HepG2 (cell line): ENCODE measurements around the gene OPN1SW. TPM values are rescaled to one million over a fixed set of nuclear protein-coding genes. Genes with fewer than 3 reads are reported as not detected.

Experiments
- CREB1 ChIP-seq, 2 experiments: fragments of 450-650 bp in 1 of 2; IDR thresholded peaks; 2 replicates each; pipeline ENCODE4 v1.6.1; 2016 to 2017; ENCODE audit warnings: control low read depth in 1 of 2, mild to moderate bottlenecking in 1 of 2, missing compliant biosample characterization in 1 of 2, missing genetic modification characterization in 1 of 2
- ELF1 ChIP-seq: sonication (generic); formaldehyde crosslinking; IDR thresholded peaks from 2 replicates; pipeline ENCODE4 v1.4.0; 2020; ENCODE audit warnings: missing genetic modification reagents
- ELF4 ChIP-seq: sonication (generic); formaldehyde crosslinking; IDR thresholded peaks from 2 replicates; pipeline ENCODE4 v1.5.0; 2020; ENCODE audit warnings: missing genetic modification reagents, mild to moderate bottlenecking, moderate library complexity, borderline replicate concordance
- ESRRA ChIP-seq: sonication (generic); formaldehyde crosslinking; IDR thresholded peaks from 2 replicates; pipeline ENCODE4 v1.5.1; 2020; ENCODE audit warnings: mild to moderate bottlenecking, low read depth, missing genetic modification reagents
- FOSL1 ChIP-seq: sonication (generic); formaldehyde crosslinking; IDR thresholded peaks from 2 replicates; pipeline ENCODE4 v1.9.0; 2021; ENCODE audit warnings: missing genetic modification reagents, borderline replicate concordance
- HIC2 ChIP-seq: sonication (generic); formaldehyde crosslinking; IDR thresholded peaks from 2 replicates; pipeline ENCODE4 v1.9.0; 2022; ENCODE audit warnings: low read depth, missing genetic modification reagents
- HNF1A ChIP-seq, 2 experiments: sonication (generic) in 1 of 2; formaldehyde crosslinking in 1 of 2; IDR thresholded peaks; 2 replicates each; pipeline versions ENCODE4 v1.4.0 to v1.6.1; 2016 to 2020; ENCODE audit warnings: borderline replicate concordance in 1 of 2, low read depth in 1 of 2, mild to moderate bottlenecking in 1 of 2, missing genetic modification reagents in 1 of 2
- KAT7 ChIP-seq: IDR thresholded peaks from 2 replicates; pipeline ENCODE4 v1.6.1; 2018; ENCODE audit warnings: borderline replicate concordance, missing compliant biosample characterization
- KDM2A ChIP-seq: sonication (generic); formaldehyde crosslinking; IDR thresholded peaks from 2 replicates; pipeline ENCODE4 v1.4.0; 2020; ENCODE audit warnings: low read depth, missing genetic modification reagents, borderline replicate concordance
- MAFF ChIP-seq: IDR thresholded peaks from 2 replicates; pipeline ENCODE4 v1.6.1; 2011; ENCODE audit warnings: low read depth, low read length, improper control_type of control experiment
- MATR3 ChIP-seq: sonication (generic); formaldehyde crosslinking; IDR thresholded peaks from 2 replicates; pipeline ENCODE4 v1.4.0; 2020; ENCODE audit warnings: missing genetic modification reagents
- POGZ ChIP-seq: sonication (generic); formaldehyde crosslinking; IDR thresholded peaks from 2 replicates; pipeline ENCODE4 v1.4.0; 2020; ENCODE audit warnings: mild to moderate bottlenecking, missing genetic modification reagents
- SOX13 ChIP-seq, 3 experiments: fragments of 450-650 bp in 1 of 3; sonication (generic) in 1 of 3; formaldehyde crosslinking in 1 of 3; IDR thresholded peaks in 2 of 3; conservative IDR thresholded peaks in 1 of 3; 2 replicates each; pipeline versions ENCODE4 v1.5.0 to v1.6.1; 2016 to 2020; ENCODE audit warnings: antibody characterized with exemption in 1 of 3, mild to moderate bottlenecking in 1 of 3, missing compliant biosample characterization in 1 of 3, missing genetic modification reagents in 1 of 3, moderate library complexity in 1 of 3
- SOX5 ChIP-seq: IDR thresholded peaks from 2 replicates; pipeline ENCODE4 v1.6.1; 2016; ENCODE audit warnings: borderline replicate concordance
- TEAD3 ChIP-seq: optimal IDR thresholded peaks from 2 replicates; pipeline ENCODE3; 2016; ENCODE audit warnings: borderline replicate concordance
- YEATS2 ChIP-seq: sonication (generic); formaldehyde crosslinking; IDR thresholded peaks from 2 replicates; pipeline ENCODE4 v1.4.0; 2020; ENCODE audit warnings: missing genetic modification reagents, borderline replicate concordance
- ZNF367 ChIP-seq: sonication (generic); formaldehyde crosslinking; IDR thresholded peaks from 2 replicates; pipeline ENCODE4 v1.4.0; 2020; ENCODE audit warnings: missing genetic modification reagents, borderline replicate concordance
- ZNF710 ChIP-seq: sonication (generic); formaldehyde crosslinking; IDR thresholded peaks from 2 replicates; pipeline ENCODE4 v1.5.0; 2020; ENCODE audit warnings: mild to moderate bottlenecking, missing genetic modification reagents, borderline replicate concordance
- ZNF766 ChIP-seq: sonication (generic); formaldehyde crosslinking; IDR thresholded peaks from 2 replicates; pipeline ENCODE4 v1.5.0; 2020; ENCODE audit warnings: missing genetic modification reagents, borderline replicate concordance
- polyA plus RNA-seq, 8 experiments: library from polyadenylated mRNA; depleted of rRNA in 3 of 8; stranded (reverse) in 7 of 8; unstranded in 1 of 8; fragments of >200 nt; fragmentation: Illumina TruSeq in 4 of 8; extraction: Trizol in 4 of 8; gene quantifications; 2 replicates each; pipeline versions ENCODE4 v1.2.1 to v1.2.3, GENCODE V29; 2011 to 2016; ENCODE audit warnings: low read depth in 4 of 8, missing spikeins in 1 of 8, mixed read lengths in 1 of 8; ENCODE audit not compliant: insufficient read depth in 1 of 8
- total RNA-seq, 5 experiments: library from RNA; depleted of rRNA; stranded (reverse); fragments of >200 nt; fragmentation: Illumina TruSeq; extraction: Trizol; gene quantifications; 2 replicates each; pipeline ENCODE4 v1.2.3, GENCODE V29; 2016; ENCODE audit warnings: low read depth in 1 of 5

Gene OPN1SW
- total and polyA plus RNA-seq, 2 of the 13 experiments (the other 11 are each of a cell fraction or from before 2014, with no cell fraction given) = not detected

- TF ChIP-seq MAFF (no peak), ZNF367 (0 out of 2 replicates have a peak, but pooled peaks have one; percentile 17), HNF1A (IDR thresholded peaks at IDR 0.05; ENCODE audit: low read depth) (no peak), HNF1A (CRISPR knock-in tag; IDR thresholded peaks at IDR 0.05; ENCODE audit: borderline replicate concordance) (peak; percentile 21; the same call in 1 of the 2 replicates), KDM2A (CRISPR knock-in tag) (peak; percentile 60; the same call in 1 of the 2 replicates), YEATS2 (CRISPR knock-in tag) (peak; percentile 86), ESRRA (CRISPR knock-in tag) (peak; percentile 79), SOX5 (CRISPR knock-in tag) (peak; percentile 31; the same call in 1 of the 2 replicates), MATR3 (CRISPR knock-in tag) (no peak), HIC2 (CRISPR knock-in tag) (no peak), TEAD3 (CRISPR knock-in tag) (peak; percentile 47), ELF1 (CRISPR knock-in tag) (peak; percentile 86), SOX13 (IDR thresholded peaks at IDR 0.05) (0 out of 2 replicates have a peak, but pooled peaks have one; percentile 9), SOX13 (CRISPR knock-in tag; conservative IDR thresholded peaks at IDR 0.05 in 1 of 2, IDR thresholded peaks at IDR 0.05 in 1 of 2) (no peak), KAT7 (CRISPR knock-in tag) (peak; percentile 33), CREB1 (IDR thresholded peaks at IDR 0.05) (peak; percentile 84), CREB1 (CRISPR knock-in tag; IDR thresholded peaks at IDR 0.05) (peak; percentile 87), ZNF710 (peak; percentile 54; the same call in 1 of the 2 replicates), ELF4 (no peak), FOSL1 (CRISPR knock-in tag) (0 out of 2 replicates have a peak, but pooled peaks have one; percentile 10), POGZ (CRISPR knock-in tag) (peak; percentile 81), ZNF766 (CRISPR knock-in tag) (peak; percentile 92; the same call in 1 of the 2 replicates)
Observed at GRCh38 chr7:128739048-128739962, 36.3 kb downstream of the OPN1SW start, which contains the start of gene CALU (continued).
